ENCODE data around the gene GRIK4. TPM values are rescaled to one million over a fixed set of nuclear protein-coding genes. Genes with fewer than 3 reads are reported as not detected.

Gene GRIK4
- polyA plus RNA-seq, 1 donor from 2014 or later: 3.4 TPM

- Histone ChIP-seq H3K27ac (ENCODE audit: low read length) (no peak overlapping the region), H3K9ac (ENCODE audit: low read length) (no peak overlapping the region), H3K9me2 (ENCODE audit: insufficient read depth, low read length) (no peaks in the 10 kb centered on the region), H3K27me3 (ENCODE audit: insufficient read depth, low read depth, low read length) (no peaks in the 10 kb centered on the region), H3K4me2 (ENCODE audit: low read length) (no peak overlapping the region), H3K79me2 (replicated peaks; ENCODE audit: insufficient read depth, low read length) (no peaks in the 10 kb centered on the region), H3K36me3 (ENCODE audit: insufficient read depth, low read length) (no peaks in the 10 kb centered on the region), H3K4me3 (ENCODE audit: low read length) (no peak overlapping the region), H4K20me1 (ENCODE audit: insufficient read depth) (no peaks in the 10 kb centered on the region), H3K9me3 (ENCODE audit: low read length) (no peaks in the 10 kb centered on the region), H3F3A (ENCODE audit: insufficient read depth, low read length, poor library complexity, severe bottlenecking) (no peaks in the 10 kb centered on the region), H2AFZ (ENCODE audit: low read depth, low read length) (no peak overlapping the region)
- TF ChIP-seq RAD21 (conservative IDR thresholded peaks at IDR 0.05) (no peak), MXI1 (conservative IDR thresholded peaks at IDR 0.05; ENCODE audit: poor library complexity, severe bottlenecking) (no peak), CTCF (IDR thresholded peaks at IDR 0.05; ENCODE audit: poor library complexity, severe bottlenecking) (no peak), REST (IDR thresholded peaks at IDR 0.05; ENCODE audit: borderline replicate concordance) (no peak), SMC3 (conservative IDR thresholded peaks at IDR 0.05; ENCODE audit: poor library complexity) (no peak), EP300 (conservative IDR thresholded peaks at IDR 0.05; ENCODE audit: poor library complexity, severe bottlenecking) (no peak), EZH2 (IDR thresholded peaks at IDR 0.05; ENCODE audit: borderline replicate concordance, insufficient read depth, low read length, poor library complexity, severe bottlenecking) (no peak), TAF1 (IDR thresholded peaks at IDR 0.05; ENCODE audit: low read depth) (no peak), POLR2AphosphoS5 (IDR thresholded peaks at IDR 0.05) (no peak)
These were observed 408.0 kb downstream of the GRIK4 start for GRCh38 chr11:120919566-120919965.

GRCh38 chr11:120923866-120924508 lies 412.4 kb downstream of the GRIK4 start:
- no peak overlapping the region for H3K4me2 ChIP-seq (ENCODE audit: low read length)
- no peaks in the 10 kb centered on the region for H3K36me3 ChIP-seq (ENCODE audit: insufficient read depth, low read length)
- no peaks in the 10 kb centered on the region for H3K27me3 ChIP-seq (ENCODE audit: insufficient read depth, low read depth, low read length)
- no peaks in the 10 kb centered on the region for H3F3A ChIP-seq (ENCODE audit: insufficient read depth, low read length, poor library complexity, severe bottlenecking)
- no peaks in the 10 kb centered on the region for H4K20me1 ChIP-seq (ENCODE audit: insufficient read depth)
- no peak for TF ChIP-seq REST (IDR thresholded peaks at IDR 0.05; ENCODE audit: borderline replicate concordance)
- TF ChIP-seq EZH2 (IDR thresholded peaks at IDR 0.05; ENCODE audit: borderline replicate concordance, insufficient read depth, low read length, poor library complexity, severe bottlenecking): no peak
- no peak for TF ChIP-seq EP300 (conservative IDR thresholded peaks at IDR 0.05; ENCODE audit: poor library complexity, severe bottlenecking)
- TF ChIP-seq POLR2AphosphoS5 (IDR thresholded peaks at IDR 0.05): no peak
- no peak for TF ChIP-seq CTCF (IDR thresholded peaks at IDR 0.05; ENCODE audit: poor library complexity, severe bottlenecking)
- TF ChIP-seq RAD21 (conservative IDR thresholded peaks at IDR 0.05): no peak
- TF ChIP-seq SMC3 (conservative IDR thresholded peaks at IDR 0.05; ENCODE audit: poor library complexity): no peak
- no peak for TF ChIP-seq TAF1 (IDR thresholded peaks at IDR 0.05; ENCODE audit: low read depth)
- TF ChIP-seq MXI1 (conservative IDR thresholded peaks at IDR 0.05; ENCODE audit: poor library complexity, severe bottlenecking): no peak
- no peak overlapping the region for H3K9ac ChIP-seq (ENCODE audit: low read length)
- no peaks in the 10 kb centered on the region for H3K9me2 ChIP-seq (ENCODE audit: insufficient read depth, low read length)
- no peak overlapping the region for H2AFZ ChIP-seq (ENCODE audit: low read depth, low read length)
- no peak overlapping the region for H3K4me3 ChIP-seq (ENCODE audit: low read length)
- H3K9me3 ChIP-seq (ENCODE audit: low read length): no peaks in the 10 kb centered on the region
- H3K27ac ChIP-seq (ENCODE audit: low read length): no peak overlapping the region
- no peaks in the 10 kb centered on the region for H3K79me2 ChIP-seq (replicated peaks; ENCODE audit: insufficient read depth, low read length)

Measured in neural cell (in vitro differentiated cells).